ENCODE measurements around the gene SH3RF2. TPM values are rescaled to one million over a fixed set of nuclear protein-coding genes. Genes with fewer than 3 reads are reported as not detected.
A peak's percentile ranks its signal among the peaks of the same experiment; 100 is the strongest.
"Not testable (repeated sequence)": the region's sequence is repeated elsewhere in the genome, so short reads cannot be mapped to it uniquely, and the experiment has no call there.

SH3RF2 gene
- total and polyA plus RNA-seq, 2 donors (not counting 3 experiments of a cell fraction or from before 2014, with no cell fraction given): 0.54 to 0.84 TPM

GRCh38 chr5:145887976-145888574, 48.3 kb upstream of the SH3RF2 start:
- H3K9ac ChIP-seq (replicated peaks; ENCODE audit: extremely low read depth, insufficient read depth, low read length): no peak overlapping the region
- H4K20me1 ChIP-seq (replicated peaks; ENCODE audit: control insufficient read depth, extremely low read depth, insufficient read depth, low read length): no peaks in the 10 kb centered on the region
- dilution Hi-C loops (cut with MboI; ENCODE audit: extremely low pct_ligation_motif_present, low sequenced_read_pairs): no loop called here
- H3K9me1 ChIP-seq (replicated peaks; ENCODE audit: control insufficient read depth, extremely low read depth, insufficient read depth, low read length): no peaks in the 10 kb centered on the region
- H3K9me3 ChIP-seq (replicated peaks; ENCODE audit: control insufficient read depth, insufficient read depth, low read length): no peaks in the 10 kb centered on the region
- TF ChIP-seq POLR2A (IDR thresholded peaks at IDR 0.05; ENCODE audit: low read depth, low read length): no peak
- peak; percentile 63 to 78 for TF ChIP-seq CTCF (IDR thresholded peaks at IDR 0.05; ENCODE audit: extremely low read depth in 1 of 2, insufficient read depth in 1 of 2, low read depth in 1 of 2, low read length in 2 of 2)
- no peaks in the 10 kb centered on the region for H3K79me2 ChIP-seq (ENCODE audit: control insufficient read depth, insufficient read depth, low read length)
- intact Hi-C loops (cut with micrococcal nuclease): loop anchor here (1.0 to 2.0 kb wide), 5 partner anchors 63 to 1685 kb away; no protein-coding TSS in a partner anchor
- H2AFZ ChIP-seq (ENCODE audit: low read depth, low read length): no peak overlapping the region
- ChIA-PET POLR2A (no interaction called here), CTCF (interaction anchor here (0.6 to 4.9 kb wide), 51 partner anchors 10 to 1683 kb away, joined by 3 to 63 read pairs (median 4); partner anchors contain the start of genes GRXCR2, PRELID2 and SH3RF2)
- BruUV-seq (replicated peaks): no TSS peak
- H3K4me3 ChIP-seq (replicated peaks in 1 of 3; ENCODE audit: insufficient read depth in 1 of 3, low read depth in 1 of 3, low read length in 3 of 3): no peak overlapping the region
- FAIRE-seq: peak; percentile 82
- no peaks in the 10 kb centered on the region for H3K36me3 ChIP-seq (ENCODE audit: control insufficient read depth in 2 of 2, extremely low read depth in 1 of 2, insufficient read depth in 2 of 2, low read length in 2 of 2)
- no peak overlapping the region for H3K27ac ChIP-seq (ENCODE audit: insufficient read depth, low read depth, low read length)
- H3K4me1 ChIP-seq (ENCODE audit: control insufficient read depth, extremely low read depth, insufficient read depth, low read length): no peaks in the 10 kb centered on the region
- H3K27me3 ChIP-seq (ENCODE audit: control insufficient read depth in 2 of 2, insufficient read depth in 2 of 2, low read length in 2 of 2): peaks cover 0 to 9% of the 10 kb centered on the region in 2 experiments
- H3K4me2 ChIP-seq (ENCODE audit: insufficient read depth, low read length): no peak overlapping the region
- peak; percentile 64 for DNase-seq (ENCODE audit: low read depth, low spot score)

GRCh38 chr5:145889611-145890010, 46.8 kb upstream of the SH3RF2 start:
- H3K4me1 ChIP-seq (ENCODE audit: control insufficient read depth, extremely low read depth, insufficient read depth, low read length): no peaks in the 10 kb centered on the region
- no peak overlapping the region for H2AFZ ChIP-seq (ENCODE audit: low read depth, low read length)
- peaks cover 0 to 9% of the 10 kb centered on the region in 2 experiments for H3K27me3 ChIP-seq (ENCODE audit: control insufficient read depth in 2 of 2, insufficient read depth in 2 of 2, low read length in 2 of 2)
- TF ChIP-seq POLR2A (IDR thresholded peaks at IDR 0.05; ENCODE audit: low read depth, low read length): no peak
- CTCF ChIA-PET: interaction anchor here (0.8 to 4.9 kb wide), 6 partner anchors 14 to 1685 kb away, joined by 3 to 63 read pairs (median 4); no protein-coding TSS in a partner anchor
- no peaks in the 10 kb centered on the region for H3K79me2 ChIP-seq (ENCODE audit: control insufficient read depth, insufficient read depth, low read length)
- H3K27ac ChIP-seq (ENCODE audit: insufficient read depth, low read depth, low read length): no peak overlapping the region
- H3K4me2 ChIP-seq (ENCODE audit: insufficient read depth, low read length): no peak overlapping the region
- H3K9me1 ChIP-seq (replicated peaks; ENCODE audit: control insufficient read depth, extremely low read depth, insufficient read depth, low read length): no peaks in the 10 kb centered on the region
- no TSS peak for BruUV-seq (replicated peaks)
- DNase-seq (ENCODE audit: low read depth, low spot score) (no peak), FAIRE-seq (no peak)
- H3K36me3 ChIP-seq (ENCODE audit: control insufficient read depth in 2 of 2, extremely low read depth in 1 of 2, insufficient read depth in 2 of 2, low read length in 2 of 2): no peaks in the 10 kb centered on the region
- H3K9ac ChIP-seq (replicated peaks; ENCODE audit: extremely low read depth, insufficient read depth, low read length): no peak overlapping the region
- dilution Hi-C loops (cut with MboI; ENCODE audit: extremely low pct_ligation_motif_present, low sequenced_read_pairs): no loop called here
- POLR2A ChIA-PET: no interaction called here
- H4K20me1 ChIP-seq (replicated peaks; ENCODE audit: control insufficient read depth, extremely low read depth, insufficient read depth, low read length): no peaks in the 10 kb centered on the region
- no peaks in the 10 kb centered on the region for H3K9me3 ChIP-seq (replicated peaks; ENCODE audit: control insufficient read depth, insufficient read depth, low read length)
- intact Hi-C loops (cut with micrococcal nuclease): loop anchor here (2.0 kb wide), 1 partner anchor 193 kb away; no protein-coding TSS in a partner anchor
- H3K4me3 ChIP-seq (replicated peaks in 1 of 3; ENCODE audit: insufficient read depth in 1 of 3, low read depth in 1 of 3, low read length in 3 of 3): no peak overlapping the region

GRCh38 chr5:145891378-145891777, 45.0 kb upstream of the SH3RF2 start:
- CTCF ChIA-PET; dilution Hi-C loops (cut with MboI; ENCODE audit: extremely low pct_ligation_motif_present, low sequenced_read_pairs); H3K4me1 ChIP-seq (ENCODE audit: control insufficient read depth, extremely low read depth, insufficient read depth, low read length); POLR2A ChIA-PET; H4K20me1 ChIP-seq (replicated peaks; ENCODE audit: control insufficient read depth, extremely low read depth, insufficient read depth, low read length); H3K36me3 ChIP-seq (ENCODE audit: control insufficient read depth in 2 of 2, extremely low read depth in 1 of 2, insufficient read depth in 2 of 2, low read length in 2 of 2); H3K9ac ChIP-seq (replicated peaks; ENCODE audit: extremely low read depth, insufficient read depth, low read length); DNase-seq (ENCODE audit: low read depth, low spot score); FAIRE-seq; H3K9me3 ChIP-seq (replicated peaks; ENCODE audit: control insufficient read depth, insufficient read depth, low read length); H3K27ac ChIP-seq (ENCODE audit: insufficient read depth, low read depth, low read length); H3K79me2 ChIP-seq (ENCODE audit: control insufficient read depth, insufficient read depth, low read length); BruUV-seq (replicated peaks); H3K4me3 ChIP-seq (replicated peaks in 1 of 3; ENCODE audit: insufficient read depth in 1 of 3, low read depth in 1 of 3, low read length in 3 of 3); H2AFZ ChIP-seq (ENCODE audit: low read depth, low read length); H3K27me3 ChIP-seq (ENCODE audit: control insufficient read depth in 2 of 2, insufficient read depth in 2 of 2, low read length in 2 of 2); H3K9me1 ChIP-seq (replicated peaks; ENCODE audit: control insufficient read depth, extremely low read depth, insufficient read depth, low read length); H3K4me2 ChIP-seq (ENCODE audit: insufficient read depth, low read length): not testable (repeated sequence)
- intact Hi-C loops (cut with micrococcal nuclease): loop anchor here (1.0 kb wide), 1 partner anchor 33 kb away; no protein-coding TSS in a partner anchor
